IPS DF 4.7 (cell line): ENCODE measurements around the gene DCUN1D3.

Experiments
- DNase-seq: peaks from one replicate; pipeline ENCODE4 v3.0.0-alpha.2; 2013; ENCODE audit warnings: low spot score; ENCODE audit errors: extremely low read depth

Gene DCUN1D3

DNA sequence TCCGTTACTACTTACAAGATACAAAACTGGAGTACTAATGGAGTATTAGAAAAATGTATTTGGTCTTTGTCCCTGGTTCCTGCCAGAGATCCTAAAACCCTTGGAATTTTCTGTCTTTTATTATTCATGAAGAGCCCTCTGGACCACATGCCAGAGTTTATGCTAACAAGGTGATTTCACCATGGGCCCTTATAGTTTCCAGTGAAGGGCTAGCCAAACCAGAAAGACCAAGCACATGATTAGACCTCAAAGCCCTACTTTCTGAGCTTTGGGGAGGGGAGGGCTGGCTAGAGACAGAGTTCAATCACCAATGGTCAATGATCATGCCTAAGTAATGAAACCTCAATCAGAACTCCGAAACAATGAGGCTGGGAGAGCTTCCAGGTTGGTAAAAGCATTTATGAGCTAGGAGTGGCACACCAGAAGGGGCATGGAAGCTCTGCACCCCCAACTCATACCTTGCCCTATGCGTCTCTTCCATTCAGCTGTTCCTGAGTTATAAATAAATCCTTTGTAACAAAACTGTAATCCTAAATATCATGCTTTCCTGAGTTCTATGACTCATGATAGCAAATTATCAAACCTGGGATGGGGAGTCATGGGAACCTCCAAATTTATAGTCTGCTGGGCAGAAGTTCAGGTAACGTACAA lies 10.4 kb downstream of the DCUN1D3 start:
- no peak for DNase-seq

- DNase-seq: no peak
These were observed 13.0 kb downstream of the DCUN1D3 start for GRCh38 chr16:20887207-20887606.

DNA sequence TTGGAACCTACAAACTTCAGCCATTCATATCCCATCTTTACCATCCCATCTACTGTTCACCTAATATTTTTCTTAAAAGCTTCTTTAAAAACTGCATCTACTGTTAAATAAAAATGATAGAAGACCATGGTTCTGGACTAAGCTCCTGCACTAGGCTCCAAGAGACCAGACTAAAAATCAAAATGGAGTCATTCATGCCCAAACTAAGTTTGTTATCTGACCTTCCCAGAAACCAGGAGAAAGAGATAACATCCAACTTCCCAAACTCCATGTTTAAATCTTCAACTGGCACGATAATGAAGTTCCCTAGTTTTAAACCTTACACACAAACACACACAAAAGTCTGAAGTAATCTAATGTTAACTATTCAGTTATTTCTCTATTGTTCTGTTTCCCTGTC lies 13.8 kb downstream of the DCUN1D3 start:
- no peak for DNase-seq

GRCh38 chr16:20884240-20884556 lies 16.0 kb downstream of the DCUN1D3 start:
- no peak for DNase-seq

- no peak for DNase-seq
These were observed 16.5 kb downstream of the DCUN1D3 start for GRCh38 chr16:20883554-20884239.

- DNase-seq: no peak
These were observed 18.7 kb downstream of the DCUN1D3 start for GRCh38 chr16:20881503-20881878.

DNA sequence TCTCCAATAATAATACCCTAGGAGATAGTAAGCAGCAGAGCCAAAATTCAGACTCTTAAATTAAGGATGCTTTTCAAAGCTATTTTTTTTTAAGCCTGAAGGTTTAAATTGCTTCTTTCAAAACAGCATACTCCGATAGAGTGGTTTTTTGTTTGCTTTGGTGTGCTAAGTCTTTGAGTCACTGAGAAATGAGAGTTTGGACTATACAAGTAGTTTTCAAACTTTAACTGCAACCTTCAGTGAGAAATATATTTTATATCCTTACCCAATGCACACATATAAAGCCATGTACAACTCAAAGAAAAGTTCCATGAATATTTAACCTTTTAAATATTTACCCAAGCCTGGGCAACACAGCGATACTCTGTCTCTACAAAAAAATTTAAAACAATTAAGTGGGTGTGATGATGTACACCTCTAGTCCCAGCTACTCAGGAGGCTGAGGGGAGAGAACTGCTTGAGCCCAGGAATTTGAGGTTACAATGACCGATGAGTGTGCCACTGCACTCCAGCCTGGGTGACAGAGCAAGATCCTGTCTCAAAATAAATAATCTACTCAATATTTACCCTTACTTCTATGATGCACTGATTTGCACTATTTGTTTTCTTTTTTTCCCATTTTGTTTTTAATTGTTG lies 19.2 kb downstream of the DCUN1D3 start:
- DNase-seq: no peak

GRCh38 chr16:20879175-20880040 lies 20.8 kb downstream of the DCUN1D3 start:
- no peak for DNase-seq

- no peak for DNase-seq
These were observed 21.4 kb downstream of the DCUN1D3 start for GRCh38 chr16:20878682-20879147.

DNA sequence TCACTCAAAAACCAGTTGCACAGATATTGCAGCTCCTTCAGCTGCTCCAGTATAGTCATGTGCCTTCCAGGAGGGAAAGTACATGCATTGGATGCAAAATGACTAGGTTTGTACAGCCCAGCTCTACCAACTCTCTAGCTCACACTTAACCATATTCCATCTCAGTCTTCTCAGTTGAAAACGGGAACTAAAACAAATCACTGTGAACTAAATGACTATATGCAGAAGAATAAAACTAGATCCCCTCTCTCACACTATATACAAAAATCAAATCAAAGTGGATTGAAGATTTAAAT lies 24.9 kb downstream of the DCUN1D3 start:
- DNase-seq: no peak

DNA sequence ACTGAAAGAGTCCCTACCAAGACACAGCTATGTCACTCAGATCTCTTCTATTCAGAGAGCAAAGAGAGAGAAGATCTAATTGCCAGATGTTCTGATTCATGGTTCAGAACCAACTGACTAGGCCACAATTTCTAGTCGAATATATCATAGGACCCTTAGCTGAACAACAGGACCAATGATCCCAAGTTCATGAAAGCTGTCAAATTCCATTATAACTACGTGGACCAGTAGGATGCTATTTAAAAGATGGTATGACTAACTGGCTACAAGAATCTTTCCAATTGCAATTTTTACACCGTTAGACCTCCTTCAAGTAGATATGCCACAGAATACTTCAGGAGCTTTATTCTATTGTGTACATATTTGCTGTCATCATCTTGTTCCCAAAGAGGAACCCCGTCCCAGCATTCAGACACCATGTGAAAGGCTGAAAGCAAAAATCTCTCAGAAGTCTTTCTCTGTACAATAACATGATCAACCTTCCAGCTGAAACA lies 26.0 kb downstream of the DCUN1D3 start:
- no peak for DNase-seq

DNA sequence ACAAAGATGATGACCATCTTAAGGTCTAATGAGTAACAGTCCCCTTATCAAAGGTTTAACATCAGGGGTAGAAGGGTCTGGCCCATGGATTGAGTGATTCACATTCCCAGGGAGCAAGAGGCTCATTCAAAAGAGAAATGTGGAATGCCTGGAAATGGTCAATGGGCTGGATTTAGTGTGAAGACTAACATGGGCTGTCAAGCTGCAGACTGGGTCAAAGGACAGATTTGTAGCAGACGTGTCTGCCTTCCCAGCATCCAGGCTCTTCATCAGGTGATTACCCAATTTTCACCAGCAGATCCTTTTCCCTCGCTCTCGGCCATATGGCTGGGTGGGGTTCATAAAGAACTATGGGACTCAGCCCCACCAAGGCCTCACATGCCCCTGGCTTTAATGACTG lies 26.8 kb downstream of the DCUN1D3 start:
- no peak for DNase-seq

- no peak for DNase-seq
These were observed 28.0 kb downstream of the DCUN1D3 start for GRCh38 chr16:20871941-20872815.

- DNase-seq: no peak
These were observed 28.9 kb downstream of the DCUN1D3 start for GRCh38 chr16:20871258-20871657.

DNA sequence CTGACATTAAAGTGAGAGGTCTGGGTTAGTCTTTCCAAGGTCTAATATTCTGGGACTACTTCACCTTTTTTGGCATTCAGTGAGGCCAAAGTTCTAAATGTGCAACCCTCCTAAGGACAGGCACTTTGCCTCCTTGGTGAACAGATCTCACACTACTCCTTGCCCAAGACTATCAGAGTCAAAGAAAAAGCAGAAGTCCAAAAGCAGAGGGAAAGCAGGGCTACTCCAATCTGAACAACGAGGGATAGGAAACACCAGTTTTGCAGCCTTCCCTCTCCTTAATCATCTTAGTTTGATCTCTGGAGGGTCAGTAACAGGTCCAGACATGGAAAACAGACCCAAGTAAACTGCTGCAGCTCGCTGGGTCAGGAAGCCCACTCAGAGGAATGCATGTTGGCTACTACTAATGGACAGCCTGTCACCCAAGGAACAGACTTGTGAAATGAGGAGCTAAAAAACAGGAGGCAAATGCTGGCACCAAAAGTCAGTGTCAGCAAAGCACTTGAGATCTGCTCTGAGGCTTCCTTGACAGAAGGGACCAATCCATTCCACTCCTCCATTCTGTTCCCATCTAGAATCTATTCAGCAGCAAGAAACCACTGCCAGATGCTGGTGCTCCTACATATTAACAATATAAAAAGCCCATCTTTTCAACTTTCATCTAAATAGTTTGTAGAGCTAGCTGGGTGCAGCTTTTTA lies 29.9 kb downstream of the DCUN1D3 start:
- no peak for DNase-seq

DNA sequence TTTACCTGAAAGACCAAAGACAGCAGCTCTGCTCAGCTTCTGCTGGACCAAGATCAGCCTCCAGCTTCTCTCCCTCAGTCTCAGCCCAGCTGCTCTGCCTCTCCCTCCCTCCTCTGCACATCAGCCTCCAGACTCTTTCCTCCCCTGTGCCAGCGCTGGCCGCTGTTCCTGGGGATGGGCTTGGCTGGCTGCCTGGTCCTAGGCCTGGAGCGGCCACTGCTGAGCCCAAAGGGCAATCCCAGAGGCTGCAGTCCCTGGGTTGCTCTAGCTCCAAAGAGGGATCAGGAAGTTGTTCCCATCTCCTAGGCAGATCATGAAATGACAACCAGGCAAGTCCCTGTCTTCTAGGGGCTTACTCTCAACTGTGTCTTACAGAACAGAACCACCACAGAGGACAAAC lies 31.3 kb downstream of the DCUN1D3 start:
- DNase-seq: no peak

GRCh38 chr16:20867585-20867984 lies 32.6 kb downstream of the DCUN1D3 start:
- no peak for DNase-seq

DNA sequence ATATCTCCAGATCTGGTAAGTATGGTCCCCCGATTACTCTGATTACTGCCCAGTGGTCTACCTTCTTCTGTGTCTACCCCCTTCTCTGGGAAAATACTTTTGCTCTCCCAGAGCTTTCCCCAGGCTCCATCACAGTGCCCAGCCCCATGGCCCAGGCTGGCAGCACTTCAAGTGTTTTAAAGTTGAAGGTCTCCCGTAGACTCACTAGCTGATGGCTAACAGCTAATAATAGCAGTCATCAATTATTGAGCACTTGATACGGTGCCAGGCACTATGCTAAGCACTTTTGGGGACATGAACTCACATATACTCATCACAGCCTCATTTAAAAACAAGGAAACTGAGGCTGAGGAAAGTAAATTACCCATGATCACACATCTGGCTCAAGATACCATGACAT lies 33.4 kb downstream of the DCUN1D3 start:
- DNase-seq: no peak

GRCh38 chr16:20866145-20866772 lies 33.9 kb downstream of the DCUN1D3 start:
- no peak for DNase-seq
